ENCODE data around the gene CTXN1.

DNA sequence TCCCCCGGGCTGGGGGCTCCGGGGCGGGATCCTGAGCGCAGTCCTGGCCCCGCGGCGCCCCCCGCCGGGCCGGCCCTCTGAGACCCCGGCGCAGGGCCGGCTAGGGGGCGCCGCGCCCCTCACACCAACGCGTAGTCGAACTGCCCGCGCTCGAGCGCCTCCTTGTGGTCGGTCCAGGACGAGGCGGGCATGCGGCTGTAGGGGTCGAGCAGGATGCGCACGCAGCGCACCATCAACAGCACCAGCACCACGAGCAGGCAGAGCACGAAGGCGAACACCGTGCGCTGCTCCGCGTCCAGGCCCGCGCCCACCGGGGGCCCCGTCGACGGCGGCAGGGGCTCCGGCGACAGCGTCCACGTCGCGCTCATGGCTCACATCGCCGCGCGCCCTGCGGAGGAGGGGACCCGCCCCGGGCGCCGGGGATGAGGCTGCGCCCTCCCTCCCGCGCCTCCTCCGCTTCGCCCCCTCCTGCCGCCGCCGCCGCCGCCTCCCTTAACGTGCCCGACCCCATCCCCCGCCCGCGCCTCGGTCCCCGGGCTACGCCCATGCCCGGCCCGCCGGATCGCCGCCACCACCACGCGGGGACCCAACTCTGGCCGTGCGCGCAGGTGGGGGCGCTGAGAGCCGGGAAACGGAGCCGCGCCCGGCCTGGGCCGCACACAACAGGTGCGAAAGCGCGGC is 624 bp downstream of the CTXN1 start:
- TF ChIP-seq, protein P1, sequence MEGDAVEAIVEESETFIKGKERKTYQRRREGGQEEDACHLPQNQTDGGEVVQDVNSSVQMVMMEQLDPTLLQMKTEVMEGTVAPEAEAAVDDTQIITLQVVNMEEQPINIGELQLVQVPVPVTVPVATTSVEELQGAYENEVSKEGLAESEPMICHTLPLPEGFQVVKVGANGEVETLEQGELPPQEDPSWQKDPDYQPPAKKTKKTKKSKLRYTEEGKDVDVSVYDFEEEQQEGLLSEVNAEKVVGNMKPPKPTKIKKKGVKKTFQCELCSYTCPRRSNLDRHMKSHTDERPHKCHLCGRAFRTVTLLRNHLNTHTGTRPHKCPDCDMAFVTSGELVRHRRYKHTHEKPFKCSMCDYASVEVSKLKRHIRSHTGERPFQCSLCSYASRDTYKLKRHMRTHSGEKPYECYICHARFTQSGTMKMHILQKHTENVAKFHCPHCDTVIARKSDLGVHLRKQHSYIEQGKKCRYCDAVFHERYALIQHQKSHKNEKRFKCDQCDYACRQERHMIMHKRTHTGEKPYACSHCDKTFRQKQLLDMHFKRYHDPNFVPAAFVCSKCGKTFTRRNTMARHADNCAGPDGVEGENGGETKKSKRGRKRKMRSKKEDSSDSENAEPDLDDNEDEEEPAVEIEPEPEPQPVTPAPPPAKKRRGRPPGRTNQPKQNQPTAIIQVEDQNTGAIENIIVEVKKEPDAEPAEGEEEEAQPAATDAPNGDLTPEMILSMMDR (IDR thresholded peaks at IDR 0.05; ENCODE audit: insufficient read depth, low read depth, low read length), result peak; percentile 65
- no peak for TF ChIP-seq EZH2 (IDR thresholded peaks at IDR 0.05; ENCODE audit: insufficient read depth, low read length)
